Mesendoderm (in vitro differentiated cells): Measurements from ENCODE around the gene MAPRE2. TPM values are rescaled to one million over a fixed set of nuclear protein-coding genes. Genes with fewer than 3 reads are reported as not detected.

Experiments
- DNase-seq: peaks from one replicate; pipeline ENCODE4 v3.0.0; 2013
- H2AK5ac ChIP-seq: 2 replicates; pipeline ENCODE4 v1.6.1; 2013; ENCODE audit warnings: low read length, inconsistent platforms
- H2BK120ac ChIP-seq: 2 replicates; pipeline ENCODE4 v1.6.1; 2013; ENCODE audit warnings: low read depth, mild to moderate bottlenecking, low read length, moderate library complexity, mixed read lengths
- H2BK15ac ChIP-seq: replicated peaks from 2 replicates; pipeline ENCODE4 v1.6.1; 2013; ENCODE audit warnings: low read depth, mild to moderate bottlenecking, moderate library complexity
- H2BK5ac ChIP-seq: 2 replicates; pipeline ENCODE4 v1.6.1; 2013; ENCODE audit warnings: low read length, inconsistent platforms
- H3K18ac ChIP-seq: 2 replicates; pipeline ENCODE4 v1.6.1; 2013; ENCODE audit warnings: mild to moderate bottlenecking, low read length, mixed read lengths
- H3K23ac ChIP-seq: one replicate; pipeline ENCODE4 v1.6.1; 2013; ENCODE audit warnings: low read length
- H3K27ac ChIP-seq: 2 replicates; pipeline ENCODE4 v1.5.1; 2013; ENCODE audit warnings: low read depth, mild to moderate bottlenecking, inconsistent platforms, low read length, moderate library complexity
- H3K27me3 ChIP-seq: 2 replicates; pipeline ENCODE4 v1.6.1; 2013; ENCODE audit warnings: low read length, control low read depth, mild to moderate bottlenecking, inconsistent platforms; ENCODE audit not compliant: insufficient read depth, poor library complexity
- H3K36me3 ChIP-seq: 2 replicates; pipeline ENCODE4 v1.6.1; 2013; ENCODE audit warnings: low read length, inconsistent platforms; ENCODE audit not compliant: control insufficient read depth, insufficient read depth
- H3K4ac ChIP-seq: one replicate; pipeline ENCODE4 v1.6.1; 2013; ENCODE audit warnings: low read depth, mild to moderate bottlenecking, low read length, moderate library complexity
- H3K4me1 ChIP-seq: 2 replicates; pipeline ENCODE4 v1.6.1; 2013; ENCODE audit warnings: low read depth, low read length, inconsistent platforms; ENCODE audit not compliant: control insufficient read depth
- H3K4me2 ChIP-seq: 2 replicates; pipeline ENCODE4 v1.6.1; 2013; ENCODE audit warnings: low read length
- H3K4me3 ChIP-seq: 2 replicates; pipeline ENCODE4 v1.5.1; 2013; ENCODE audit warnings: mild to moderate bottlenecking, low read length
- H3K56ac ChIP-seq: one replicate; pipeline ENCODE4 v1.6.1; 2013; ENCODE audit warnings: low read length
- H3K79me1 ChIP-seq: 2 replicates; pipeline ENCODE4 v1.6.1; 2013; ENCODE audit warnings: low read length, inconsistent platforms
- H3K79me2 ChIP-seq: 2 replicates; pipeline ENCODE4 v1.6.1; 2013; ENCODE audit warnings: mild to moderate bottlenecking, low read length; ENCODE audit not compliant: control insufficient read depth, insufficient read depth
- H3K9ac ChIP-seq: 2 replicates; pipeline ENCODE4 v1.6.1; 2013; ENCODE audit warnings: low read length, inconsistent platforms
- H4K5ac ChIP-seq: one replicate; pipeline ENCODE4 v1.6.1; 2013; ENCODE audit warnings: low read length
- H4K8ac ChIP-seq: one replicate; pipeline ENCODE4 v1.6.1; 2013; ENCODE audit warnings: low read depth, mild to moderate bottlenecking, control low read depth, low read length, moderate library complexity
- WGBS: extraction: QIAGEN DNeasy Blood & Tissue Kit; methylation state at CpG from one replicate; pipeline ENCODE4 v1.1.7; 2013; ENCODE audit warnings: low lambda C conversion rate, missing lambda C conversion rate; ENCODE audit not compliant: insufficient coverage; ENCODE audit errors: extremely low coverage; 5-methylcytosine and 5-hydroxymethylcytosine counted together
- polyA plus RNA-seq, 2 experiments: library from polyadenylated mRNA; stranded (reverse); fragments of 200-250 nt; gene quantifications; one replicate each; pipeline ENCODE4 v1.2.3, GENCODE V29; 2013

Gene MAPRE2
- polyA plus RNA-seq (2013, experiment 1 of 2): 26.0 TPM
- polyA plus RNA-seq (2013, experiment 2 of 2): 25.5 TPM

- Histone ChIP-seq H3K9ac (peak within 1 kb of the TSS; percentile 90), H3K4me3 (peak within 1 kb of the TSS; percentile 92), H4K5ac (no peak within 1 kb of the TSS), H3K23ac (no peak within 1 kb of the TSS), H3K79me2 (peaks cover 3% of the 10 kb centered on the region), H4K8ac (no peak within 1 kb of the TSS), H3K27ac (no peak within 1 kb of the TSS), H2BK120ac (no peak within 1 kb of the TSS), H3K18ac (no peak within 1 kb of the TSS), H2BK15ac (no peak within 1 kb of the TSS), H3K36me3 (no peaks in the 10 kb centered on the region), H3K27me3 (no peaks in the 10 kb centered on the region), H2AK5ac (no peak within 1 kb of the TSS), H3K4me2 (peak within 1 kb of the TSS; percentile 74), H3K79me1 (peaks cover 3% of the 10 kb centered on the region), H2BK5ac (peak within 1 kb of the TSS; percentile 56), H3K4ac (no peak within 1 kb of the TSS), H3K4me1 (peaks cover 10% of the 10 kb centered on the region), H3K56ac (peak within 1 kb of the TSS; percentile 98)
- WGBS: no CpG with 5 or more reads among the region's 54 CpGs
- DNase-seq: peak; percentile 99
Measured at GRCh38 chr18:35040988-35041814, at the start of gene MAPRE2. TSS of gene MAPRE2 (plus strand) at chr18:35041413. CDS start at chr18:35041540, 127 bp downstream.

- H2AK5ac ChIP-seq: no peak overlapping the region
- H3K9ac ChIP-seq: no peak overlapping the region
- no peaks in the 10 kb centered on the region for H3K79me1 ChIP-seq
- no peak overlapping the region for H2BK5ac ChIP-seq
- no peak for DNase-seq
- no peak overlapping the region for H2BK15ac ChIP-seq
- no peak overlapping the region for H3K27ac ChIP-seq
- H3K23ac ChIP-seq: no peak overlapping the region
- no peaks in the 10 kb centered on the region for H3K27me3 ChIP-seq
- H3K4me3 ChIP-seq: no peak overlapping the region
- H4K5ac ChIP-seq: no peak overlapping the region
- no peaks in the 10 kb centered on the region for H3K36me3 ChIP-seq
- H3K79me2 ChIP-seq: no peaks in the 10 kb centered on the region
- H2BK120ac ChIP-seq: no peak overlapping the region
- H3K18ac ChIP-seq: no peak overlapping the region
- H3K4me2 ChIP-seq: no peak overlapping the region
- no CpG with 5 or more reads among the region's 3 CpGs for WGBS
- no peak overlapping the region for H3K56ac ChIP-seq
- H4K8ac ChIP-seq: no peak overlapping the region
- H3K4me1 ChIP-seq: no peaks in the 10 kb centered on the region
- H3K4ac ChIP-seq: no peak overlapping the region
Measured at GRCh38 chr18:34991561-34991960, 49.7 kb upstream of the MAPRE2 start.

- Histone ChIP-seq H3K27ac (no peak overlapping the region), H3K4ac (no peak overlapping the region), H3K4me1 (no peaks in the 10 kb centered on the region), H3K4me2 (no peak overlapping the region), H3K56ac (no peak overlapping the region), H3K27me3 (no peaks in the 10 kb centered on the region), H3K36me3 (no peaks in the 10 kb centered on the region), H3K23ac (no peak overlapping the region), H3K4me3 (no peak overlapping the region), H3K18ac (no peak overlapping the region), H3K79me1 (no peaks in the 10 kb centered on the region), H2BK5ac (no peak overlapping the region), H2BK15ac (no peak overlapping the region), H2BK120ac (no peak overlapping the region), H3K79me2 (no peaks in the 10 kb centered on the region), H3K9ac (no peak overlapping the region), H4K5ac (no peak overlapping the region), H2AK5ac (no peak overlapping the region), H4K8ac (no peak overlapping the region)
- no CpG with 5 or more reads among the region's 2 CpGs for WGBS
- no peak for DNase-seq
Measured at GRCh38 chr18:34993289-34993688, 47.9 kb upstream of the MAPRE2 start.

- H3K56ac ChIP-seq: no peak overlapping the region
- no peak overlapping the region for H2BK5ac ChIP-seq
- no peak overlapping the region for H3K23ac ChIP-seq
- no peak overlapping the region for H4K5ac ChIP-seq
- H3K4me3 ChIP-seq: no peak overlapping the region
- no peak overlapping the region for H2BK120ac ChIP-seq
- DNase-seq: no peak
- H3K79me1 ChIP-seq: no peaks in the 10 kb centered on the region
- no peak overlapping the region for H2AK5ac ChIP-seq
- H3K27me3 ChIP-seq: no peaks in the 10 kb centered on the region
- H3K4ac ChIP-seq: no peak overlapping the region
- no peak overlapping the region for H4K8ac ChIP-seq
- no peak overlapping the region for H3K4me2 ChIP-seq
- no peaks in the 10 kb centered on the region for H3K79me2 ChIP-seq
- H3K18ac ChIP-seq: no peak overlapping the region
- no peaks in the 10 kb centered on the region for H3K4me1 ChIP-seq
- H2BK15ac ChIP-seq: no peak overlapping the region
- no CpG with 5 or more reads among the region's 5 CpGs for WGBS
- H3K27ac ChIP-seq: no peak overlapping the region
- H3K9ac ChIP-seq: no peak overlapping the region
- H3K36me3 ChIP-seq: no peaks in the 10 kb centered on the region
Measured at GRCh38 chr18:34995746-34996145, 45.5 kb upstream of the MAPRE2 start.

- H2BK5ac ChIP-seq: no peak overlapping the region
- no peak overlapping the region for H3K4me2 ChIP-seq
- H3K4me3 ChIP-seq: no peak overlapping the region
- no peaks in the 10 kb centered on the region for H3K36me3 ChIP-seq
- H3K4ac ChIP-seq: no peak overlapping the region
- H4K5ac ChIP-seq: no peak overlapping the region
- no peak overlapping the region for H2BK15ac ChIP-seq
- H2BK120ac ChIP-seq: no peak overlapping the region
- H3K9ac ChIP-seq: no peak overlapping the region
- H3K79me2 ChIP-seq: no peaks in the 10 kb centered on the region
- H3K4me1 ChIP-seq: no peaks in the 10 kb centered on the region
- H3K27ac ChIP-seq: no peak overlapping the region
- no peak for DNase-seq
- no peak overlapping the region for H4K8ac ChIP-seq
- H3K18ac ChIP-seq: no peak overlapping the region
- WGBS: no CpG with 5 or more reads among the region's 4 CpGs
- no peaks in the 10 kb centered on the region for H3K27me3 ChIP-seq
- H2AK5ac ChIP-seq: no peak overlapping the region
- no peaks in the 10 kb centered on the region for H3K79me1 ChIP-seq
- no peak overlapping the region for H3K23ac ChIP-seq
- no peak overlapping the region for H3K56ac ChIP-seq
Measured at GRCh38 chr18:34998661-34999060, 42.6 kb upstream of the MAPRE2 start.
